ENCODE results near the gene FUZ. TPM values are rescaled to one million over a fixed set of nuclear protein-coding genes. Genes with fewer than 3 reads are reported as not detected.

The FUZ gene
- polyA plus RNA-seq, 1 of the 3 experiments (the other 2 are of a cell fraction) = 29.9 TPM

GRCh38 chr19:49767967-49768581 is 45.0 kb downstream of the FUZ start:
- ChIA-PET POLR2A (no interaction called here), CTCF (no interaction called here)

More at GRCh38 chr19:49767967-49768581, 45.0 kb downstream of the FUZ start:
- Histone ChIP-seq H3F3A (replicated peaks; ENCODE audit: insufficient read depth) (peaks cover 4% of the 10 kb centered on the region), H3K9me3 (no peaks in the 10 kb centered on the region), H2AFZ (ENCODE audit: low read depth) (no peak overlapping the region), H3K4me2 (peak overlapping the region; percentile 94), H3K4me3 (ENCODE audit: low read depth in 2 of 2, low read length in 1 of 2) (peak overlapping the region; percentile 72 to 93), H3K36me3 (replicated peaks in 1 of 2; ENCODE audit: control insufficient read depth in 1 of 2, insufficient read depth in 2 of 2, low read length in 1 of 2) (no peaks in the 10 kb centered on the region), H3K4me1 (ENCODE audit: control insufficient read depth in 1 of 2, insufficient read depth in 2 of 2, low read depth in 1 of 2, low read length in 1 of 2) (peaks cover 10 to 16% of the 10 kb centered on the region in 2 experiments; a peak in 2 of 4 replicates), H3K79me2 (ENCODE audit: insufficient read depth) (peaks cover 61% of the 10 kb centered on the region), H3K27me3 (ENCODE audit: insufficient read depth) (no peaks in the 10 kb centered on the region), H3K9me2 (no peaks in the 10 kb centered on the region), H3K9ac (peak overlapping the region; percentile 92), H3K27ac (ENCODE audit: low read depth in 2 of 2, low read length in 1 of 2) (no peak overlapping the region), H4K20me1 (ENCODE audit: insufficient read depth) (peaks cover 10% of the 10 kb centered on the region; the same call in 1 of the 2 replicates)
- no peak for DNase-seq
- 77% methylated on average over 12 of the region's 12 CpGs for WGBS (ENCODE audit: low lambda C conversion rate)
- TF ChIP-seq FOSL2 (IDR thresholded peaks at IDR 0.05; ENCODE audit: borderline replicate concordance, low read depth) (no peak), SMC3 (IDR thresholded peaks at IDR 0.05; ENCODE audit: low read depth, low read length) (no peak), RXRA (IDR thresholded peaks at IDR 0.05; ENCODE audit: borderline replicate concordance, low read depth) (no peak), FOXM1 (IDR thresholded peaks at IDR 0.05; ENCODE audit: low read depth) (no peak), ZBTB33 (IDR thresholded peaks at IDR 0.05; ENCODE audit: borderline replicate concordance, low read depth) (no peak), CTCF (IDR thresholded peaks at IDR 0.05) (no peak), RCOR1 (IDR thresholded peaks at IDR 0.05; ENCODE audit: low read length) (no peak), PBX3 (IDR thresholded peaks at IDR 0.05) (no peak), GABPA (IDR thresholded peaks at IDR 0.05; ENCODE audit: low read depth) (no peak)

Data from SK-N-SH (cell line).